IPS-18a (cell line): ENCODE data around the gene SFT2D2.

Experiments used
- H3K27ac ChIP-seq: one replicate; pipeline ENCODE4 v1.5.1; 2013; ENCODE audit warnings: low read length
- H3K27me3 ChIP-seq: one replicate; pipeline ENCODE4 v1.6.1; 2013; ENCODE audit warnings: mild to moderate bottlenecking, low read length; ENCODE audit not compliant: control insufficient read depth, insufficient read depth
- H3K36me3 ChIP-seq: one replicate; pipeline ENCODE4 v1.6.1; 2013; ENCODE audit warnings: low read depth, low read length; ENCODE audit not compliant: control insufficient read depth
- H3K4me1 ChIP-seq: one replicate; pipeline ENCODE4 v1.6.1; 2013; ENCODE audit warnings: low read depth, low read length; ENCODE audit not compliant: control insufficient read depth
- H3K4me3 ChIP-seq: one replicate; pipeline ENCODE4 v1.5.1; 2013; ENCODE audit warnings: low read length
- H3K9ac ChIP-seq: one replicate; pipeline ENCODE4 v1.6.1; 2013; ENCODE audit warnings: mild to moderate bottlenecking, low read length, moderate library complexity
- H3K9me3 ChIP-seq: one replicate; pipeline ENCODE4 v1.6.1; 2013; ENCODE audit warnings: low read depth, low read length; ENCODE audit not compliant: control insufficient read depth

Gene SFT2D2

GRCh38 chr1:168223681-168224540 lies 1.9 kb upstream of the SFT2D2 start:
- Histone ChIP-seq H3K9me3 (no peaks in the 10 kb centered on the region), H3K27me3 (peaks cover 3% of the 10 kb centered on the region), H3K9ac (no peak overlapping the region), H3K4me3 (no peak overlapping the region), H3K27ac (no peak overlapping the region), H3K4me1 (peaks cover 7% of the 10 kb centered on the region), H3K36me3 (no peaks in the 10 kb centered on the region)

GRCh38 chr1:168224991-168225390 lies 813 bp upstream of the SFT2D2 start:
- Histone ChIP-seq H3K9ac (peak overlapping the region; percentile 80), H3K27ac (no peak overlapping the region), H3K27me3 (peaks cover 3% of the 10 kb centered on the region), H3K9me3 (no peaks in the 10 kb centered on the region), H3K4me1 (no peaks in the 10 kb centered on the region), H3K4me3 (peak overlapping the region; percentile 81), H3K36me3 (no peaks in the 10 kb centered on the region)

DNA sequence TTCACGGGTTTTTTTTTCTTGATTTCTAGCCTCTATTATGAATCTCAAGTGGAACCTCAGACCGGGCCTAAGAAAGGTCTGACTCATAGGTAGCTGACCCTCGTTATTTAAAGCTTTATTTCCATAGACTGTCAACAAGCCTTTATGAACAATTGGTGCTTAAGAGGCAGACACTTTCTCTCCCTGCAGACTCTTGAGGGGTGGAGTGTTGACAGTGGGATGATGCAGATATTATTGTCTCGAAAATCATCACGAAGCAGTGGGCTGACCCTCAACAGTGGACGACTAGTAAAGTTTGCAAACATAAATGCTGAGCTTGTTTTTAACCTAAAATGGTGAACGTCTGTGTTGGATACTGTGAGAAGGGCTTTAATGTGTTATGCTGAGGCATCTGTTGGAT lies 1.8 kb downstream of the SFT2D2 start:
- H3K27ac ChIP-seq = no peak overlapping the region
- no peaks in the 10 kb centered on the region for H3K9me3 ChIP-seq
- no peak overlapping the region for H3K9ac ChIP-seq
- peaks cover 3% of the 10 kb centered on the region for H3K27me3 ChIP-seq
- no peaks in the 10 kb centered on the region for H3K4me1 ChIP-seq
- no peak overlapping the region for H3K4me3 ChIP-seq
- no peaks in the 10 kb centered on the region for H3K36me3 ChIP-seq

- no peak overlapping the region for H3K9ac ChIP-seq
- peaks cover 2% of the 10 kb centered on the region for H3K36me3 ChIP-seq
- H3K9me3 ChIP-seq = no peaks in the 10 kb centered on the region
- no peak overlapping the region for H3K4me3 ChIP-seq
- H3K27me3 ChIP-seq = peaks cover 3% of the 10 kb centered on the region
- no peaks in the 10 kb centered on the region for H3K4me1 ChIP-seq
- no peak overlapping the region for H3K27ac ChIP-seq
Measured at GRCh38 chr1:168229893-168230292, 4.1 kb downstream of the SFT2D2 start.

DNA sequence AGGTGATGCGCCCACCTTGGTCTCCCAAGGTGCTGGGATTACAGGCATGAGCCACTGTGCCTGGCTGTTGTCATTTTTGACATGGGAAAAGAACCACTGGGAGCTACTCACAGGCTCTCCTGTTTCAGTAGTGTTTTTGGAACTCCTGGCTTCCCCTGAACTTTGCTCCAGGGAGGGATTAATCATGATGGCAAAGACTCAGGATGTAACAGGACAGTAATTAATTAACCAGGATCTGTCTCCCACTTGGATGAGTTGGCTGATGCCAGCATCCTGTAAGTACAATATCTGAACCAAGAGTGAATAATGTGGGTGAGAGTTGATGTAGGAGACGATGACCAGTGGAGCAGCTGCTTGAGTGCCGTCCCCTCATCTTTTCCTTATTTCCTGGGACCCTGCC lies 4.9 kb downstream of the SFT2D2 start:
- H3K9ac ChIP-seq = no peak overlapping the region
- H3K27ac ChIP-seq = no peak overlapping the region
- no peaks in the 10 kb centered on the region for H3K9me3 ChIP-seq
- no peaks in the 10 kb centered on the region for H3K4me1 ChIP-seq
- peaks cover 2% of the 10 kb centered on the region for H3K36me3 ChIP-seq
- no peak overlapping the region for H3K4me3 ChIP-seq
- H3K27me3 ChIP-seq = peaks cover 3% of the 10 kb centered on the region

DNA sequence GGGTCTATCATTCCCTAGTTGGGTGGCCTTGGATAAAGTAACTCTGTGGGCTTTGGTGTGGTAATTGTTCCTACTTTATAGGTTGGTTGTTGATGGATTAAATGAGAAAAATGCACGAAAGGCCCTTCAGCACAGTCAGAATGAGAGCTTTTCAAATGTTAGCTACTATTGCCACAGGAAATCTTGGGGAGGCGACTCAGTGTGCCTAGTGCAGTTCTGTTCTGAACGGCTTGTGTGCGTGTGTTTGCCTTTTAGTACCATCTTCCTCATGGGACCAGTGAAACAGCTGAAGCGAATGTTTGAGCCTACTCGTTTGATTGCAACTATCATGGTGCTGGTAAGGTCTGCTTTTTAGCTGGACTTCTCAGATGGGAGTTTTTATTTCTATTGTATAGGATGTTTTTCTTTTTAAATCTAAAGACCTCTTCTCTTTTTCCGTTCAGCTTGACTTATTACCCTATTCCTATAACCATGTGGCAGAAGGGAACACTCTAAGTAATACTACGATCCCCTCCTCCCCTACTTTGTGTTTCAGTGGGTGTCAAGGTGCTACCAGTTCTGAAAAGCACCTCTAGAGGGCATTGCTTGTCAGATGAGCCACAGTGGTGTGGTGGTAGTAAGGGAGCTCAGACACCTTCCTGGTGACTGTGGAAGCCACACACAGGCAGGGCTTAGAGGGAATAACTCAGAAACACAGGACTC lies 9.2 kb downstream of the SFT2D2 start:
- Histone ChIP-seq H3K27me3 (no peaks in the 10 kb centered on the region), H3K9ac (no peak overlapping the region), H3K27ac (no peak overlapping the region), H3K9me3 (no peaks in the 10 kb centered on the region), H3K4me3 (no peak overlapping the region), H3K4me1 (no peaks in the 10 kb centered on the region), H3K36me3 (peaks cover 14% of the 10 kb centered on the region)

GRCh38 chr1:168235548-168235885 lies 9.7 kb downstream of the SFT2D2 start:
- Histone ChIP-seq H3K4me1 (no peaks in the 10 kb centered on the region), H3K27ac (no peak overlapping the region), H3K36me3 (peaks cover 14% of the 10 kb centered on the region), H3K9me3 (no peaks in the 10 kb centered on the region), H3K9ac (no peak overlapping the region), H3K27me3 (no peaks in the 10 kb centered on the region), H3K4me3 (no peak overlapping the region)

DNA sequence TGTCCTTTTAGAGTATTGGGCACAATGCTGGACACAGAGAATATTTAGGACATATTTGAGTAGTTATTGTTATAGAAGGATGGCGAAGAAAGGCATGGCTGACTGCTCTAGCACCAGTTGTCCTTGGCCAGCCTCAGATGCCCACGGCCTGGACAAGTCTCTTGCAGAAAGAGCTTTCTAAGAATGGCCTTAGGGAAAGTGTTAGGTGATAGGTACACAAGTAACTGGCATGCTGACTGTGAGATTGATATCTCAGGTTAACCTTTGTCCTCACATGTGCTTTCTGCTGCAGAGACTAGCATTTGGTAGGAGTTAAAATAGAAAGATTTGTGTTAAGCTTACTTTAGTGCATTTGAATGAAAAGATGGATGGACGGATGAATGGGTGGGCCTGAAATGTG lies 10.1 kb downstream of the SFT2D2 start:
- Histone ChIP-seq H3K27ac (no peak overlapping the region), H3K27me3 (no peaks in the 10 kb centered on the region), H3K9ac (no peak overlapping the region), H3K4me1 (no peaks in the 10 kb centered on the region), H3K9me3 (no peaks in the 10 kb centered on the region), H3K36me3 (peaks cover 14% of the 10 kb centered on the region), H3K4me3 (no peak overlapping the region)

DNA sequence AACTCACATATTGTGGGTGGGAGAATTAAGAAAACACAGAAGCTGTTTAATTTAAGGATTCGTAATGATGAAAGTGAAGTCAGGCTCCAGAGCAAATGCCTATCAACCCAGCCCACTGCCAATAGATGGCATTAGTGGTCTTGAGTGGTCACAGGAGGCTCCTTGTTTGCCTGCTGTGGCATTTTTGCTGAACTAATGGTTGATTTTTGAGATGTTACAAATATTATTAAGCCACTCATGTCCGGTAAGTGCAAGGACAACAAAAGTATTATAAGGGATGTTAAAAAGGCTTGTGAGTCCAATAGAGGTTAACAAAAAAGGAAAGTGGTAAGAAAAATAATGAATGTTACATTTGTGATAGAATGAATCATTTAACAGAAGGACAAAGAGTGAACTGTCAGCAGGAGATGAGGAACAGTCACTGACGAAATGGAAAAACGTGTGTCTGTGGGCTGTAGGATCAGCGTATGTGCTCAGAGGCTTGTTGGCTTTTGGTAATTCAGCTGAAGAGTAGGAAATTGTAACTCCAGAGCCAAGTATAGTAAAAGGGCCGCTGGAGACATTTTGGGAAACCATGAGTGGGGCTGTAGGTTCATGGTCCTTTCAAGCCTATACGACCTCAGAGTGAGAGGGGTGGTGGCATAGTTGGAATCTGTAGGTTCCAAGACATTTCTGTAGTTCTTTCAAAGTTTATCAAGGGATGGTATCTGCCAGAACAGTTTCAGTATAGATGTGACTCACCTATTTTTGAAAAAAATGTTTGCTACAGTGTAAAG lies 11.2 kb downstream of the SFT2D2 start:
- no peaks in the 10 kb centered on the region for H3K27me3 ChIP-seq
- no peak overlapping the region for H3K9ac ChIP-seq
- no peak overlapping the region for H3K4me3 ChIP-seq
- peaks cover 14% of the 10 kb centered on the region for H3K36me3 ChIP-seq
- H3K27ac ChIP-seq = no peak overlapping the region
- H3K4me1 ChIP-seq = no peaks in the 10 kb centered on the region
- no peaks in the 10 kb centered on the region for H3K9me3 ChIP-seq

DNA sequence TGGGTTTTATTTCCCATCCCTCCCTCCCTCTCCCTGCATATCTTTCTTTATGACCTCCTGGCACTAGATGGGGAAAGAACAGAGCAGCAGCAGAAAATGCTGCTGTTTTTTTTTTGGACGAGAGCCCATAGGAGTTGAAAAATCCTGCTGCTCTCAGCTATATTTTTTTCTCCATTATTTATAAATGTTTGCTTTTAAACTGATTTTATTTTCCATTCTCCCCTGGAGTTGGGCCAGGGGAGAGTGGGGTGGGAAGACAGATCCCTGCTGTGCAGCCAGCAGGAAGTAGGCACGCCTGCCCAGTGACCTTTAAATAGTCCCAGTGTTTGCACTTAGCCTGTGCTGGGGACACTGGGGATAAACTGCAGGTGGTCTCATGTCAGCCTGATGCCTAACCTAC lies 17.4 kb downstream of the SFT2D2 start:
- Histone ChIP-seq H3K27ac (no peak overlapping the region), H3K9me3 (no peaks in the 10 kb centered on the region), H3K36me3 (peaks cover 26% of the 10 kb centered on the region), H3K27me3 (no peaks in the 10 kb centered on the region), H3K4me1 (no peaks in the 10 kb centered on the region), H3K9ac (no peak overlapping the region), H3K4me3 (no peak overlapping the region)

DNA sequence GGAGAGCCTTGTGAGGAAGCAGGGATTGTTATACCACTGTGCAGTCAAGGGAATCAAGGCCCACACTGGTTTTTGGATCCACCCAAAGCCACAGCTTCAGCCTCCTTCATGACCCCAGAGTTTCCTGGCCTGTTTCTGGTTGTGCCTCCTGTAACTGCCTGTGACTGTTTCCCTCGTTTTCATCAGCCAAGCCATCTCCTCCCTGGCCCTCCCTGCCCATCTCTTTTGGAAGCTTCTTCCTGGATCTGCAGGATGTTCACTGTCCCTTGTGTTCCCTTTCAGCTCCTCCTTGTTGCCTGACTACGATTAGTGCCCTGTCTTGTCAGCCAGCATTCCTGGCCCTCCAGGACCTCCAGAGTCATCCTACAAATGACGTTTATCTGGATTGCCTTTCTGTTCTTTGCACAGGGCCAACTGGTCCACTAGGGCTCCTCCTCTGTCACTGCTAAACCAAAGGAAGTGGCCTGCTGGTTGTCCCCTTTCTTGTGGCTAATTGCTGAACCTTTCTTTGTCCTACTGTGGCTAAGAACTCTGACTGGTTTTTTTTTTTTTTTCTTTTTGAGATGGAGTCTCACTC lies 17.9 kb downstream of the SFT2D2 start:
- peaks cover 25% of the 10 kb centered on the region for H3K36me3 ChIP-seq
- H3K9me3 ChIP-seq = no peaks in the 10 kb centered on the region
- H3K9ac ChIP-seq = no peak overlapping the region
- H3K4me3 ChIP-seq = no peak overlapping the region
- no peak overlapping the region for H3K27ac ChIP-seq
- no peaks in the 10 kb centered on the region for H3K4me1 ChIP-seq
- H3K27me3 ChIP-seq = no peaks in the 10 kb centered on the region
